ENCODE data around the gene ZNF837. TPM values are rescaled to one million over a fixed set of nuclear protein-coding genes. Genes with fewer than 3 reads are reported as not detected.
"Not testable (repeated sequence)": the region's sequence is repeated elsewhere in the genome, so short reads cannot be mapped to it uniquely, and the experiment has no call there.

The ZNF837 gene
- total and polyA plus RNA-seq, 7 experiments from 2014 or later = 1.4 to 15.6 (median 4.3) TPM

- Mint-ChIP-seq H3K27ac (peak within 1 kb of the TSS; percentile 83 to 95 (median 93)), H3K9me3 (no peaks in the 10 kb centered on the region), H3K27me3 (no peaks in the 10 kb centered on the region), H3K4me1 (peaks cover 5 to 45% (median 34%) of the 10 kb centered on the region in 7 donors), H3K36me3 (peaks cover 0 to 12% (median 4%) of the 10 kb centered on the region in 5 donors), H3K4me3 (peak within 1 kb of the TSS; percentile 82 to 98 (median 95))
- intact Hi-C loops (cut with micrococcal nuclease) = loop anchor here (1.0 to 10.0 kb wide), 19 partner anchors 21 to 594 kb away; partner anchors contain the start of genes ERVK3-1 (in 2 of the 2), RPS5 (in 2 of the 2), ZNF132 (in 2 of the 2) and ZNF324B (in 2 of the 2)
- ChIA-PET CTCF (no interaction called here), POLR2A (interaction anchor here (0.7 to 1.4 kb wide), 15 partner anchors 10 to 1119 kb away, joined by 3 to 8 read pairs (median 4); partner anchors contain the start of genes RPS5, ZBTB45, ZNF132 and ZNF324B)
- peak within 1 kb of the TSS; percentile 96 for H3K4me3 ChIP-seq (ENCODE audit: low read length)
- H3K27me3 ChIP-seq (ENCODE audit: control insufficient read depth in 2 of 2, insufficient read depth in 2 of 2, low read length in 2 of 2) = no peaks in the 10 kb centered on the region
- H3K27ac ChIP-seq (ENCODE audit: low read depth, low read length) = peak within 1 kb of the TSS; percentile 87
- DNase-seq = peak; percentile 86 to 94 (median 92)
- peaks cover 0 to 5% (median 0%) of the 10 kb centered on the region in 3 experiments for H3K36me3 ChIP-seq (ENCODE audit: control insufficient read depth in 2 of 3, insufficient read depth in 3 of 3, low read length in 3 of 3)
- peak; percentile 98 for ATAC-seq
- peaks cover 12 to 15% of the 10 kb centered on the region in 2 donors for H3K4me1 ChIP-seq (ENCODE audit: control insufficient read depth in 2 of 2, insufficient read depth in 2 of 2, low read length in 2 of 2)
- H3K9me3 ChIP-seq (ENCODE audit: control insufficient read depth in 2 of 3, low read length in 3 of 3) = no peaks in the 10 kb centered on the region
These were observed 27.6 kb upstream of the ZNF837 start, which contains the start of gene ZNF584 for GRCh38 chr19:58408152-58409009. TSS of gene ZNF584 (plus strand) at chr19:58408649. CDS start at chr19:58409148, 499 bp downstream.

GRCh38 chr19:58407658-58408151 lies 26.9 kb upstream of the ZNF837 start:
- H3K4me3 ChIP-seq (ENCODE audit: low read length) = peak overlapping the region; percentile 96
- Mint-ChIP-seq H3K27me3 (no peaks in the 10 kb centered on the region), H3K4me3 (peak overlapping the region; percentile 82 to 98 (median 95)), H3K36me3 (peaks cover 0 to 10% (median 4%) of the 10 kb centered on the region in 5 donors), H3K4me1 (peaks cover 5 to 41% (median 34%) of the 10 kb centered on the region in 7 donors), H3K9me3 (no peaks in the 10 kb centered on the region), H3K27ac (peak overlapping the region; percentile 83 to 95 (median 93))
- POLR2A ChIA-PET = interaction anchor here (1.0 to 1.4 kb wide), 7 partner anchors 32 to 202 kb away, joined by 3 to 7 read pairs (median 4); partner anchors contain the start of genes ZBTB45, ZNF132, ZNF324B and ZNF497
- H3K36me3 ChIP-seq (ENCODE audit: control insufficient read depth in 2 of 3, insufficient read depth in 3 of 3, low read length in 3 of 3) = peaks cover 0 to 5% (median 0%) of the 10 kb centered on the region in 3 experiments
- no peaks in the 10 kb centered on the region for H3K9me3 ChIP-seq (ENCODE audit: control insufficient read depth in 2 of 3, low read length in 3 of 3)
- no peaks in the 10 kb centered on the region for H3K27me3 ChIP-seq (ENCODE audit: control insufficient read depth in 2 of 2, insufficient read depth in 2 of 2, low read length in 2 of 2)
- peak overlapping the region; percentile 87 for H3K27ac ChIP-seq (ENCODE audit: low read depth, low read length)
- CTCF ChIA-PET = no interaction called here
- DNase-seq = no peak
- intact Hi-C loops (cut with micrococcal nuclease) = loop anchor here (1.0 to 10.0 kb wide), 19 partner anchors 20 to 593 kb away; partner anchors contain the start of genes ERVK3-1 (in 2 of the 2), RPS5 (in 2 of the 2), ZNF132 (in 2 of the 2) and ZNF324B (in 2 of the 2)
- H3K4me1 ChIP-seq (ENCODE audit: control insufficient read depth in 2 of 2, insufficient read depth in 2 of 2, low read length in 2 of 2) = peaks cover 12 to 15% of the 10 kb centered on the region in 2 donors
- no peak for ATAC-seq

- POLR2A ChIA-PET = interaction anchor here (1.4 kb wide), 1 partner anchor 201 kb away, joined by 3 read pairs; no protein-coding TSS in a partner anchor
These were observed 26.2 kb upstream of the ZNF837 start for GRCh38 chr19:58406818-58407657.

GRCh38 chr19:58403920-58404478 lies 23.2 kb upstream of the ZNF837 start:
- H3K27me3 Mint-ChIP-seq; H3K27me3 ChIP-seq (ENCODE audit: control insufficient read depth in 2 of 2, insufficient read depth in 2 of 2, low read length in 2 of 2); DNase-seq; ATAC-seq; CTCF ChIA-PET; H3K36me3 Mint-ChIP-seq; H3K36me3 ChIP-seq (ENCODE audit: control insufficient read depth in 2 of 3, insufficient read depth in 3 of 3, low read length in 3 of 3); H3K9me3 Mint-ChIP-seq; H3K9me3 ChIP-seq (ENCODE audit: control insufficient read depth in 2 of 3, low read length in 3 of 3); POLR2A ChIA-PET; H3K4me3 Mint-ChIP-seq; H3K27ac ChIP-seq (ENCODE audit: low read depth, low read length); H3K4me3 ChIP-seq (ENCODE audit: low read length): not testable (repeated sequence)
- intact Hi-C loops (cut with micrococcal nuclease) = loop anchor here (5.0 to 10.0 kb wide), 2 partner anchors 108 to 589 kb away; partner anchors contain the start of genes SLC27A5 (in 1 of the 2) and ZNF552 (in 1 of the 2)
- Mint-ChIP-seq H3K4me1 (peaks cover 13 to 45% (median 34%) of the 10 kb centered on the region in 7 donors), H3K27ac (peak overlapping the region in 1 of 9 donors; percentile 38)
- peaks cover 13 to 16% of the 10 kb centered on the region in 2 donors for H3K4me1 ChIP-seq (ENCODE audit: control insufficient read depth in 2 of 2, insufficient read depth in 2 of 2, low read length in 2 of 2)

More at GRCh38 chr19:58406818-58407657, 26.2 kb upstream of the ZNF837 start:
- H3K9me3 ChIP-seq (ENCODE audit: control insufficient read depth in 2 of 3, low read length in 3 of 3) = no peaks in the 10 kb centered on the region
- intact Hi-C loops (cut with micrococcal nuclease) = loop anchor here in 1 of 2 donors (5.0 to 10.0 kb wide), 2 partner anchors 60 to 592 kb away; partner anchors contain the start of gene ZNF552
- H3K4me3 Mint-ChIP-seq = peak overlapping the region; percentile 82 to 98 (median 95)
- CTCF ChIA-PET = interaction anchor here (0.6 kb wide), 2 partner anchors 11 to 174 kb away, joined by 3 to 4 read pairs; no protein-coding TSS in a partner anchor
- H3K27me3 Mint-ChIP-seq = no peaks in the 10 kb centered on the region
- peaks cover 12 to 18% of the 10 kb centered on the region in 2 donors for H3K4me1 ChIP-seq (ENCODE audit: control insufficient read depth in 2 of 2, insufficient read depth in 2 of 2, low read length in 2 of 2)
- ATAC-seq (no peak), DNase-seq (no peak)
- peaks cover 0 to 6% (median 0%) of the 10 kb centered on the region in 5 donors for H3K36me3 Mint-ChIP-seq
- H3K27me3 ChIP-seq (ENCODE audit: control insufficient read depth in 2 of 2, insufficient read depth in 2 of 2, low read length in 2 of 2) = no peaks in the 10 kb centered on the region
- H3K36me3 ChIP-seq (ENCODE audit: control insufficient read depth in 2 of 3, insufficient read depth in 3 of 3, low read length in 3 of 3) = peaks cover 0 to 5% (median 0%) of the 10 kb centered on the region in 3 experiments
- H3K27ac ChIP-seq (ENCODE audit: low read depth, low read length) = peak overlapping the region; percentile 87
- H3K4me3 ChIP-seq (ENCODE audit: low read length) = no peak overlapping the region
- H3K9me3 Mint-ChIP-seq = no peaks in the 10 kb centered on the region
- H3K27ac Mint-ChIP-seq = peak overlapping the region; percentile 83 to 95 (median 93)
- H3K4me1 Mint-ChIP-seq = peaks cover 5 to 41% (median 34%) of the 10 kb centered on the region in 7 donors

- H3K4me3 ChIP-seq (ENCODE audit: low read length) = peak overlapping the region; percentile 77
- Mint-ChIP-seq H3K4me1 (peaks cover 8 to 26% (median 16%) of the 10 kb centered on the region in 7 donors), H3K4me3 (peak overlapping the region in 7 of 10 donors; percentile 54 to 98 (median 91)), H3K9me3 (peaks cover 0 to 5% (median 0%) of the 10 kb centered on the region in 11 donors), H3K27ac (peak overlapping the region in 3 of 9 donors; percentile 89 to 94 (median 90)), H3K36me3 (peaks cover 0 to 4% (median 0%) of the 10 kb centered on the region in 5 donors), H3K27me3 (peaks cover 3 to 19% (median 7%) of the 10 kb centered on the region in 5 donors)
- H3K36me3 ChIP-seq (ENCODE audit: control insufficient read depth in 2 of 3, insufficient read depth in 3 of 3, low read length in 3 of 3) = no peaks in the 10 kb centered on the region
- H3K27me3 ChIP-seq (ENCODE audit: control insufficient read depth in 2 of 2, insufficient read depth in 2 of 2, low read length in 2 of 2) = peaks cover 0 to 3% of the 10 kb centered on the region in 2 donors
- intact Hi-C loops (cut with micrococcal nuclease) = loop anchor here (1.0 to 10.0 kb wide), 18 partner anchors 15 to 587 kb away; partner anchors contain the start of genes RPS5 (in 2 of the 2), ZNF132 (in 2 of the 2), ZNF324B (in 2 of the 2) and ZNF497 (in 2 of the 2)
- H3K9me3 ChIP-seq (ENCODE audit: control insufficient read depth in 2 of 3, low read length in 3 of 3) = no peaks in the 10 kb centered on the region
- CTCF ChIA-PET = no interaction called here
- DNase-seq = no peak
- POLR2A ChIA-PET = interaction anchor here (0.6 to 0.8 kb wide), 3 partner anchors 39 to 674 kb away, joined by 3 read pairs; partner anchors contain the start of genes ZNF274, ZNF497 and ZNF671
- no peak for ATAC-seq
- peak overlapping the region; percentile 91 for H3K27ac ChIP-seq (ENCODE audit: low read depth, low read length)
- H3K4me1 ChIP-seq (ENCODE audit: control insufficient read depth in 2 of 2, insufficient read depth in 2 of 2, low read length in 2 of 2) = peaks cover 6 to 14% of the 10 kb centered on the region in 2 donors
These were observed 21.1 kb upstream of the ZNF837 start for GRCh38 chr19:58401840-58402421.

Data from naive thymus-derived CD4-positive, alpha-beta T cell (primary cell).